HFFc6 (cell line): ENCODE measurements around the gene CBX8. TPM values are rescaled to one million over a fixed set of nuclear protein-coding genes. Genes with fewer than 3 reads are reported as not detected.

Experiments used
- DNase-seq: peaks from one replicate; pipeline ENCODE4 v3.0.0-alpha.2; 2018
- H3K27ac Mint-ChIP-seq: 2 replicates; pipeline ENCODE4 v1.8.0; 2020; ENCODE audit warnings: mild to moderate bottlenecking, mixed read lengths
- H3K27me3 Mint-ChIP-seq: 2 replicates; pipeline ENCODE4 v1.8.0; 2021; ENCODE audit warnings: mild to moderate bottlenecking, moderate library complexity, mixed read lengths; ENCODE audit not compliant: insufficient read depth
- H3K36me3 Mint-ChIP-seq: 2 replicates; pipeline ENCODE4 v1.8.0; 2021; ENCODE audit warnings: low read depth, mixed read lengths
- H3K4me1 Mint-ChIP-seq: 2 replicates; pipeline ENCODE4 v1.8.0; 2020; ENCODE audit warnings: low read depth, mixed read lengths
- H3K4me3 Mint-ChIP-seq: 2 replicates; pipeline ENCODE4 v1.8.0; 2020; ENCODE audit warnings: mild to moderate bottlenecking, moderate library complexity, mixed read lengths
- H3K9me3 Mint-ChIP-seq: 2 replicates; pipeline ENCODE4 v1.8.0; 2020; ENCODE audit warnings: mild to moderate bottlenecking, mixed read lengths
- CTCF ChIP-seq: fragments of 200-600 bp; sonication (generic); IDR thresholded peaks from 2 replicates; pipeline ENCODE4 v1.5.0; 2021; ENCODE audit warnings: antibody characterized with exemption, mild to moderate bottlenecking
- total RNA-seq, 6 experiments: library from RNA; stranded (reverse); fragmentation: NEBNext Ultra II Directional; extraction: Animal tissue kit (Norgen Biotek cat#: 25700); gene quantifications; 2 replicates in 1 of 6; 3 replicates in 5 of 6; pipeline ENCODE4 v1.2.3, GENCODE V29; 2021

Gene CBX8
- total RNA-seq, 6 experiments from 2014 or later = 6.0 to 10.6 (median 8.1) TPM

- no peaks in the 10 kb centered on the region for H3K9me3 Mint-ChIP-seq
- DNase-seq = no peak
- TF ChIP-seq CTCF = no peak
- H3K4me3 Mint-ChIP-seq = no peak overlapping the region
- peaks cover 82% of the 10 kb centered on the region for H3K27me3 Mint-ChIP-seq
- no peak overlapping the region for H3K27ac Mint-ChIP-seq
- H3K36me3 Mint-ChIP-seq = peaks cover 4% of the 10 kb centered on the region; the same call in 1 of the 2 replicates
- peaks cover 18% of the 10 kb centered on the region for H3K4me1 Mint-ChIP-seq
Observed at GRCh38 chr17:79802736-79803420, 6.0 kb upstream of the CBX8 start.

- Mint-ChIP-seq H3K27me3 (peaks cover 76% of the 10 kb centered on the region), H3K27ac (no peak overlapping the region), H3K4me3 (no peak overlapping the region), H3K9me3 (no peaks in the 10 kb centered on the region), H3K4me1 (peaks cover 18% of the 10 kb centered on the region), H3K36me3 (peaks cover 4% of the 10 kb centered on the region; the same call in 1 of the 2 replicates)
- TF ChIP-seq CTCF = no peak
- DNase-seq = no peak
Observed at GRCh38 chr17:79802039-79802735, 5.3 kb upstream of the CBX8 start.

GRCh38 chr17:79801156-79802038 is 4.5 kb upstream of the CBX8 start:
- Mint-ChIP-seq H3K4me3 (no peak overlapping the region), H3K9me3 (no peaks in the 10 kb centered on the region), H3K36me3 (peaks cover 4% of the 10 kb centered on the region; the same call in 1 of the 2 replicates), H3K27ac (no peak overlapping the region), H3K4me1 (peaks cover 18% of the 10 kb centered on the region), H3K27me3 (peaks cover 70% of the 10 kb centered on the region)
- no peak for DNase-seq
- no peak for TF ChIP-seq CTCF

GRCh38 chr17:79800325-79801155 is 3.7 kb upstream of the CBX8 start:
- no peaks in the 10 kb centered on the region for H3K9me3 Mint-ChIP-seq
- no peak overlapping the region for H3K27ac Mint-ChIP-seq
- peaks cover 4% of the 10 kb centered on the region; the same call in 1 of the 2 replicates for H3K36me3 Mint-ChIP-seq
- peak; percentile 21 for DNase-seq
- peaks cover 63% of the 10 kb centered on the region for H3K27me3 Mint-ChIP-seq
- no peak for TF ChIP-seq CTCF
- peaks cover 25% of the 10 kb centered on the region for H3K4me1 Mint-ChIP-seq
- peak overlapping the region; percentile 24 for H3K4me3 Mint-ChIP-seq
